Mucosa of rectum (tissue), 2 donors: ENCODE results near the gene HMCN1.
"Not testable (repeated sequence)": the region's sequence is repeated elsewhere in the genome, so short reads cannot be mapped to it uniquely, and the experiment has no call there.

Experiments
- H3K27ac ChIP-seq, 2 donors: one replicate each; pipeline ENCODE4 v1.7.0; 2013; ENCODE audit warnings: inconsistent platforms in 2 of 2, low read depth in 2 of 2, low read length in 2 of 2
- H3K27me3 ChIP-seq, 2 donors: one replicate each; pipeline ENCODE4 v1.7.0; 2013; ENCODE audit warnings: low read length in 2 of 2; ENCODE audit not compliant: control insufficient read depth in 2 of 2, insufficient read depth in 2 of 2
- H3K36me3 ChIP-seq, 2 donors: one replicate each; pipeline ENCODE4 v1.7.0; 2013; ENCODE audit warnings: low read length in 2 of 2; ENCODE audit not compliant: control insufficient read depth in 2 of 2, insufficient read depth in 2 of 2
- H3K4me1 ChIP-seq, 2 donors: one replicate each; pipeline ENCODE4 v1.7.0; 2013; ENCODE audit warnings: low read length in 2 of 2, mild to moderate bottlenecking in 1 of 2; ENCODE audit not compliant: control insufficient read depth in 2 of 2, insufficient read depth in 2 of 2
- H3K4me3 ChIP-seq, 2 donors: one replicate each; pipeline ENCODE4 v1.7.0; 2013; ENCODE audit warnings: low read length in 2 of 2
- H3K9ac ChIP-seq, 2 donors: one replicate each; pipeline ENCODE4 v1.7.0; 2013; ENCODE audit warnings: low read length in 2 of 2, low read depth in 1 of 2, mild to moderate bottlenecking in 1 of 2
- H3K9me3 ChIP-seq, 2 donors: one replicate each; pipeline ENCODE4 v1.7.0; 2013; ENCODE audit warnings: low read length in 2 of 2; ENCODE audit not compliant: control insufficient read depth in 2 of 2
- donor health status: healthy.
- donor health status: Normal muscosa, but diverticular disease.

HMCN1 gene

GRCh38 chr1:186165303-186165702, 431.1 kb downstream of the HMCN1 start:
- Histone ChIP-seq H3K27me3 (no peaks in the 10 kb centered on the region), H3K9ac (no peak overlapping the region), H3K36me3 (no peaks in the 10 kb centered on the region), H3K4me1 (no peaks in the 10 kb centered on the region), H3K4me3 (no peak overlapping the region), H3K9me3 (no peaks in the 10 kb centered on the region), H3K27ac (no peak overlapping the region)

GRCh38 chr1:186167096-186167668, 433.0 kb downstream of the HMCN1 start:
- Histone ChIP-seq H3K9me3 (no peaks in the 10 kb centered on the region), H3K4me1 (no peaks in the 10 kb centered on the region), H3K27ac (no peak overlapping the region), H3K9ac (no peak overlapping the region), H3K27me3 (no peaks in the 10 kb centered on the region), H3K4me3 (no peak overlapping the region), H3K36me3 (no peaks in the 10 kb centered on the region)

GRCh38 chr1:186175588-186175987, 441.4 kb downstream of the HMCN1 start:
- Histone ChIP-seq H3K9ac (no peak overlapping the region), H3K36me3 (no peaks in the 10 kb centered on the region), H3K27ac (no peak overlapping the region), H3K4me1 (no peaks in the 10 kb centered on the region), H3K27me3 (no peaks in the 10 kb centered on the region), H3K9me3 (no peaks in the 10 kb centered on the region), H3K4me3 (no peak overlapping the region)

GRCh38 chr1:186178426-186179043, 444.3 kb downstream of the HMCN1 start:
- Histone ChIP-seq H3K4me3 (no peak overlapping the region), H3K27ac (no peak overlapping the region), H3K36me3 (no peaks in the 10 kb centered on the region), H3K27me3 (no peaks in the 10 kb centered on the region), H3K9me3 (no peaks in the 10 kb centered on the region), H3K4me1 (no peaks in the 10 kb centered on the region), H3K9ac (no peak overlapping the region)

- no peak overlapping the region for H3K27ac ChIP-seq
- H3K36me3 ChIP-seq = no peaks in the 10 kb centered on the region
- no peak overlapping the region for H3K9ac ChIP-seq
- H3K4me1 ChIP-seq = no peaks in the 10 kb centered on the region
- H3K4me3 ChIP-seq = no peak overlapping the region
- H3K27me3 ChIP-seq = no peaks in the 10 kb centered on the region
- H3K9me3 ChIP-seq = no peaks in the 10 kb centered on the region
These were observed 445.0 kb downstream of the HMCN1 start for GRCh38 chr1:186179231-186179630.

- no peak overlapping the region for H3K9ac ChIP-seq
- no peaks in the 10 kb centered on the region for H3K36me3 ChIP-seq
- no peaks in the 10 kb centered on the region for H3K27me3 ChIP-seq
- no peaks in the 10 kb centered on the region for H3K4me1 ChIP-seq
- H3K4me3 ChIP-seq = no peak overlapping the region
- H3K27ac ChIP-seq = no peak overlapping the region
- H3K9me3 ChIP-seq = no peaks in the 10 kb centered on the region
These were observed 449.0 kb downstream of the HMCN1 start for GRCh38 chr1:186183219-186183618.

- Histone ChIP-seq H3K27me3 (no peaks in the 10 kb centered on the region), H3K36me3 (no peaks in the 10 kb centered on the region), H3K4me1 (no peaks in the 10 kb centered on the region), H3K27ac (no peak overlapping the region), H3K4me3 (no peak overlapping the region), H3K9me3 (no peaks in the 10 kb centered on the region), H3K9ac (no peak overlapping the region)
These were observed 449.9 kb downstream of the HMCN1 start for GRCh38 chr1:186183970-186184628.

GRCh38 chr1:186186251-186186650, 452.1 kb downstream of the HMCN1 start:
- H3K4me1 ChIP-seq, H3K9me3 ChIP-seq, H3K36me3 ChIP-seq, H3K27me3 ChIP-seq, H3K27ac ChIP-seq, H3K9ac ChIP-seq, H3K4me3 ChIP-seq: not testable (repeated sequence)

- Histone ChIP-seq H3K4me1 (no peaks in the 10 kb centered on the region), H3K9me3 (no peaks in the 10 kb centered on the region), H3K27ac (no peak overlapping the region), H3K4me3 (no peak overlapping the region), H3K36me3 (no peaks in the 10 kb centered on the region), H3K9ac (no peak overlapping the region), H3K27me3 (no peaks in the 10 kb centered on the region)
These were observed 453.4 kb downstream of the HMCN1 start for GRCh38 chr1:186187601-186188000.

GRCh38 chr1:186188004-186188539, 453.9 kb downstream of the HMCN1 start:
- H3K9me3 ChIP-seq = no peaks in the 10 kb centered on the region
- no peaks in the 10 kb centered on the region for H3K27me3 ChIP-seq
- H3K4me1 ChIP-seq = no peaks in the 10 kb centered on the region
- H3K4me3 ChIP-seq = no peak overlapping the region
- no peaks in the 10 kb centered on the region for H3K36me3 ChIP-seq
- H3K9ac ChIP-seq = no peak overlapping the region
- no peak overlapping the region for H3K27ac ChIP-seq
